Sigmoid colon (tissue), 7 donors: ENCODE data around the gene DCBLD2. TPM values are rescaled to one million over a fixed set of nuclear protein-coding genes. Genes with fewer than 3 reads are reported as not detected.

Experiments used
- DNase-seq: peaks from one replicate; pipeline ENCODE4 v3.0.0-alpha.2; 2019
- H3K27ac ChIP-seq, 4 donors: fragments of 200-600 bp; sonication (generic); one replicate each; pipeline ENCODE4 v1.5.1; 2016 to 2019; ENCODE audit warnings: mild to moderate bottlenecking in 1 of 4
- H3K27me3 ChIP-seq, 3 donors: fragments of 200-600 bp; sonication (generic); one replicate each; pipeline ENCODE4 v1.5.1; 2019; ENCODE audit warnings: mild to moderate bottlenecking in 1 of 3
- H3K36me3 ChIP-seq, 4 donors: fragments of 200-600 bp; sonication (generic); one replicate each; pipeline ENCODE4 v1.5.1; 2016 to 2019
- H3K4me1 ChIP-seq, 4 donors: fragments of 200-600 bp; sonication (generic); one replicate each; pipeline ENCODE4 v1.5.1; 2017 to 2019
- H3K4me3 ChIP-seq, 4 donors: fragments of 200-600 bp; sonication (generic); one replicate each; pipeline ENCODE4 v1.5.1; 2017 to 2019; ENCODE audit warnings: mild to moderate bottlenecking in 2 of 4, moderate library complexity in 1 of 4
- H3K9me3 ChIP-seq, 4 donors: fragments of 200-600 bp in 3 of 4; sonication (generic) in 3 of 4; one replicate each; pipeline versions ENCODE4 v1.5.1 to v1.6.1; 2013 to 2019
- CTCF ChIP-seq, 4 experiments: fragments of 450-650 bp in 3 of 4; fragments of 200-600 bp in 1 of 4; IDR thresholded peaks; one replicate each; pipeline ENCODE4 v1.5.1; 2016 to 2019; ENCODE audit warnings: antibody characterized with exemption in 4 of 4, mild to moderate bottlenecking in 3 of 4, moderate library complexity in 2 of 4
- EP300 ChIP-seq, 4 donors: sonication (generic); formaldehyde crosslinking; IDR thresholded peaks; one replicate each; pipeline ENCODE4 v1.6.1; 2017; ENCODE audit warnings: antibody characterized with exemption in 4 of 4
- POLR2A ChIP-seq, 2 donors: fragments of 450-650 bp; IDR thresholded peaks; one replicate each; pipeline ENCODE4 v1.6.1; 2016; ENCODE audit warnings: antibody characterized with exemption in 2 of 2, mild to moderate bottlenecking in 2 of 2, moderate library complexity in 2 of 2
- POLR2AphosphoS5 ChIP-seq, 4 donors: sonication (generic); formaldehyde crosslinking; IDR thresholded peaks; one replicate each; pipeline ENCODE4 v1.6.1; 2017; ENCODE audit warnings: antibody characterized with exemption in 4 of 4
- WGBS, 2 donors: extraction: QIAGEN DNeasy Blood & Tissue Kit; methylation state at CpG; one replicate each; pipeline ENCODE4 v1.1.7; 2013; 5-methylcytosine and 5-hydroxymethylcytosine counted together
- intact Hi-C: fragments of 100-400 bp; cut with DNase I; formaldehyde crosslinking; loops from one replicate; pipeline ENCODE4 v1.15.1; 2023
- polyA plus RNA-seq, 3 donors: library from polyadenylated mRNA; stranded (reverse); fragments of 200-250 nt; gene quantifications; one replicate each; pipeline ENCODE4 v1.2.3, GENCODE V29; 2013
- total RNA-seq, 4 donors: library from RNA; depleted of rRNA; stranded (reverse); fragments of >200 nt; gene quantifications; one replicate each; pipeline ENCODE4 v1.1.0, GENCODE V29; 2016
- donor health status: healthy with polysubstance abuse.
- donor health status: Bipolar disorder and iron deficiency.
- donor health status: healthy.

Gene DCBLD2
- total and polyA plus RNA-seq, 7 donors, result 1.2 to 56.5 (median 38.8) TPM

- H3K9me3 ChIP-seq, result no peaks in the 10 kb centered on the region
- no peaks in the 10 kb centered on the region for H3K27me3 ChIP-seq
- TF ChIP-seq POLR2AphosphoS5 (IDR thresholded peaks at IDR 0.05), result no peak
- no peak for TF ChIP-seq CTCF (IDR thresholded peaks at IDR 0.05)
- no peak for TF ChIP-seq POLR2A (IDR thresholded peaks at IDR 0.05)
- TF ChIP-seq EP300 (IDR thresholded peaks at IDR 0.05), result no peak
- intact Hi-C loops, result no loop called here
- 87 to 90% methylated on average over 3 of the region's 3 CpGs for WGBS, 2 donors
- no peak for DNase-seq
- no peaks in the 10 kb centered on the region for H3K4me1 ChIP-seq
- no peak overlapping the region for H3K4me3 ChIP-seq
- peaks cover 4 to 58% (median 14%) of the 10 kb centered on the region in 4 donors for H3K36me3 ChIP-seq
- no peak overlapping the region for H3K27ac ChIP-seq
Measured at GRCh38 chr3:98799479-98799878, 102.0 kb downstream of the DCBLD2 start.

GRCh38 chr3:98798820-98799219 is 102.7 kb downstream of the DCBLD2 start:
- intact Hi-C loops, result no loop called here
- H3K36me3 ChIP-seq, result peaks cover 4 to 62% (median 14%) of the 10 kb centered on the region in 4 donors
- no peaks in the 10 kb centered on the region for H3K27me3 ChIP-seq
- no peak for DNase-seq
- TF ChIP-seq EP300 (IDR thresholded peaks at IDR 0.05), result no peak
- no peak for TF ChIP-seq POLR2AphosphoS5 (IDR thresholded peaks at IDR 0.05)
- TF ChIP-seq POLR2A (IDR thresholded peaks at IDR 0.05), result no peak
- no peak for TF ChIP-seq CTCF (IDR thresholded peaks at IDR 0.05)
- no peak overlapping the region for H3K4me3 ChIP-seq
- no peak overlapping the region for H3K27ac ChIP-seq
- WGBS, 2 donors, result 95 to 97% methylated on average over 4 of the region's 4 CpGs
- H3K4me1 ChIP-seq, result no peaks in the 10 kb centered on the region
- H3K9me3 ChIP-seq, result no peaks in the 10 kb centered on the region

DNA sequence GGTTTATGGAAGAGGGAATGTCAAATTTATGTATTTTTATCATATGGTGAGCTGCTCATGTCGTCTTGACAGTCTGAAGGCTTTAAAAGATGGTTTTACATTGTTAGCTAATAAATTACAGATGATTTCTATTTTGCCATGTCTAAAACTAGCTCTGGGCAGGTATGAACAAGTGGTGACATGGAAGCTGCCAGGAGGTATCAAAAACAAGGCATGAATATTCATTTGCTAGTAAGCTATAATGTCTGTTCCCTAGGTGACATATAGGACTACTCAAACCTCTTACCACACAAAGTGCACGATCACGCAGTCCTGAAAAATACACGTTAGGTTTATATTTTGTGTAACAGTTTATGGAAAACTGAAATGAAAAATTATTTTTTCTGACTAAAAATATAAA is 103.6 kb downstream of the DCBLD2 start:
- WGBS, 2 donors, result 90 to 92% methylated on average over 4 of the region's 4 CpGs
- no peak overlapping the region for H3K4me3 ChIP-seq
- TF ChIP-seq EP300 (IDR thresholded peaks at IDR 0.05), result no peak
- TF ChIP-seq POLR2A (IDR thresholded peaks at IDR 0.05), result no peak
- TF ChIP-seq CTCF (IDR thresholded peaks at IDR 0.05), result no peak
- TF ChIP-seq POLR2AphosphoS5 (IDR thresholded peaks at IDR 0.05), result no peak
- no peak overlapping the region for H3K27ac ChIP-seq
- intact Hi-C loops, result no loop called here
- no peaks in the 10 kb centered on the region for H3K27me3 ChIP-seq
- no peaks in the 10 kb centered on the region for H3K9me3 ChIP-seq
- no peaks in the 10 kb centered on the region for H3K4me1 ChIP-seq
- no peak for DNase-seq
- peaks cover 4 to 62% (median 14%) of the 10 kb centered on the region in 4 donors for H3K36me3 ChIP-seq

GRCh38 chr3:98796334-98796733 is 105.2 kb downstream of the DCBLD2 start:
- DNase-seq, result no peak
- no peaks in the 10 kb centered on the region for H3K4me1 ChIP-seq
- no peak overlapping the region for H3K27ac ChIP-seq
- H3K4me3 ChIP-seq, result no peak overlapping the region
- intact Hi-C loops, result no loop called here
- H3K9me3 ChIP-seq, result no peaks in the 10 kb centered on the region
- no peaks in the 10 kb centered on the region for H3K27me3 ChIP-seq
- TF ChIP-seq CTCF (IDR thresholded peaks at IDR 0.05) (no peak), POLR2A (IDR thresholded peaks at IDR 0.05) (no peak), POLR2AphosphoS5 (IDR thresholded peaks at IDR 0.05) (no peak), EP300 (IDR thresholded peaks at IDR 0.05) (no peak)
- H3K36me3 ChIP-seq, result peaks cover 4 to 59% (median 14%) of the 10 kb centered on the region in 4 donors
- WGBS, 2 donors, result 88% methylated on average over 5 of the region's 5 CpGs

GRCh38 chr3:98793971-98794370 is 107.5 kb downstream of the DCBLD2 start:
- peaks cover 0 to 36% (median 0%) of the 10 kb centered on the region in 4 donors for H3K36me3 ChIP-seq
- intact Hi-C loops, result no loop called here

More at GRCh38 chr3:98793971-98794370, 107.5 kb downstream of the DCBLD2 start:
- Histone ChIP-seq H3K9me3 (no peaks in the 10 kb centered on the region), H3K4me1 (no peaks in the 10 kb centered on the region), H3K4me3 (no peak overlapping the region), H3K27me3 (no peaks in the 10 kb centered on the region), H3K27ac (no peak overlapping the region)
- TF ChIP-seq POLR2A (IDR thresholded peaks at IDR 0.05), result no peak
- no peak for TF ChIP-seq CTCF (IDR thresholded peaks at IDR 0.05)
- no peak for TF ChIP-seq EP300 (IDR thresholded peaks at IDR 0.05)
- no peak for TF ChIP-seq POLR2AphosphoS5 (IDR thresholded peaks at IDR 0.05)
- WGBS, 2 donors, result 67 to 73% methylated on average over 3 of the region's 3 CpGs
- no peak for DNase-seq
